HCT116 (cell line): ENCODE results near the gene NBEAL2.

Experiments used
- CTCF ChIP-seq, 3 experiments: fragments of 200-600 bp in 1 of 3; sonication (generic) in 1 of 3; IDR thresholded peaks in 2 of 3; conservative IDR thresholded peaks in 1 of 3; 2 replicates each; pipeline ENCODE4 v1.5.1; 2012 to 2017; ENCODE audit warnings: low read depth in 2 of 3, low read length in 2 of 3, antibody characterized with exemption in 1 of 3, borderline replicate concordance in 1 of 3, control low read depth in 1 of 3, mild to moderate bottlenecking in 1 of 3, mixed read lengths in 1 of 3, mixed run types in 1 of 3, moderate library complexity in 1 of 3; ENCODE audit not compliant: insufficient read depth in 1 of 3
- EZH2phosphoT487 ChIP-seq: fragments of 200-600 bp; IDR thresholded peaks from 2 replicates; pipeline ENCODE4 v1.6.1; 2018; ENCODE audit warnings: antibody characterized with exemption, borderline replicate concordance
- JUND ChIP-seq: IDR thresholded peaks from 2 replicates; pipeline ENCODE4 v1.6.1; 2012
- POLR2AphosphoS5 ChIP-seq: IDR thresholded peaks from 2 replicates; pipeline ENCODE4 v1.6.1; 2011; ENCODE audit warnings: mild to moderate bottlenecking, low read depth, low read length, moderate library complexity

DNA sequence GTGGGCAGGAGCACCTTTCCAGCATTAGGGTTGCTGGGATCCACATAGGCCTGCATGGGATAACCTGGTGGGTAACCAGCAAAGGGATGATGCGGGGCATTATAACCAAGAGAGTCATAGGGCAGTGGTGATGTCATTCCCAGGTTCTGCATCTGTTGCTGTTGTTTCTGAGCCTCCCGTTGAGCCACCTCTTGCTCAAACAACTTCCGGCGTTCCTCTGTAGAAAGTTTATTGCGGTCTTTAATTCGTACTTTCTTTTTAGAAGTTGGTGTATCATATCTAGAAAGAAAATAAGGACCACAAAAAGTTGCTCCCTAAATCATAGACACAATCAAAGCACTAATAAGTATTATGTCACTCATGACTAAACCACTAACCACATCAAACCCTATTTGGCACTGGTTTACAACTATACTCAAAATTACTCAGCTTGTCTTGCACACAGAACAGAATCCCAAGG lies 77.8 kb downstream of the NBEAL2 start:
- TF ChIP-seq EZH2phosphoT487 = no peak
- no peak for TF ChIP-seq JUND
- no peak for TF ChIP-seq CTCF (IDR thresholded peaks at IDR 0.05 in 2 of 3, conservative IDR thresholded peaks at IDR 0.05 in 1 of 3; ENCODE audit: borderline replicate concordance in 1 of 3, insufficient read depth in 1 of 3, low read depth in 2 of 3, low read length in 2 of 3)
- TF ChIP-seq POLR2AphosphoS5 = no peak
